G401 (cell line): Measurements from ENCODE around the gene CASTOR2. TPM values are rescaled to one million over a fixed set of nuclear protein-coding genes. Genes with fewer than 3 reads are reported as not detected.
"Not testable (repeated sequence)": the region's sequence is repeated elsewhere in the genome, so short reads cannot be mapped to it uniquely, and the experiment has no call there.

Experiments used
- DNase-seq: peaks from one replicate; pipeline ENCODE4 v3.0.0-alpha.2; 2015; ENCODE audit warnings: low spot score
- in situ Hi-C: cut with HindIII; loops from 2 replicates; pipeline ENCODE4 v1.10.0; 2016; ENCODE audit warnings: low sequenced_read_pairs, mixed read lengths
- total RNA-seq: library from RNA; depleted of rRNA; stranded (reverse); fragments of >200 nt; shearing (Covaris generic); gene quantifications from 2 replicates; pipeline ENCODE4 v1.2.3, GENCODE V29; 2014; rRNA removed

Gene CASTOR2
- 4.0 and 5.0 TPM in 2 replicates for total RNA-seq

GRCh38 chr7:74964511-74965119 is at the start of gene CASTOR2:
TSS of gene CASTOR2 (plus strand) at chr7:74964705. CDS start at chr7:74964986, 281 bp downstream.
- in situ Hi-C loops, DNase-seq: not testable (repeated sequence)

- DNase-seq, in situ Hi-C loops: not testable (repeated sequence)
Measured at GRCh38 chr7:74922321-74922890, 42.1 kb upstream of the CASTOR2 start.

- in situ Hi-C loops, DNase-seq: not testable (repeated sequence)
Measured at GRCh38 chr7:74923644-74924043, 40.9 kb upstream of the CASTOR2 start.

- DNase-seq, in situ Hi-C loops: not testable (repeated sequence)
Measured at GRCh38 chr7:74926968-74927367, 37.5 kb upstream of the CASTOR2 start.

GRCh38 chr7:74931563-74932328 is 32.8 kb upstream of the CASTOR2 start:
- DNase-seq, in situ Hi-C loops: not testable (repeated sequence)

- in situ Hi-C loops, DNase-seq: not testable (repeated sequence)
Measured at GRCh38 chr7:74939429-74939828, 25.1 kb upstream of the CASTOR2 start.

- DNase-seq, in situ Hi-C loops: not testable (repeated sequence)
Measured at GRCh38 chr7:74941302-74942069, 23.0 kb upstream of the CASTOR2 start.

GRCh38 chr7:74943923-74944322 is 20.6 kb upstream of the CASTOR2 start:
- in situ Hi-C loops, DNase-seq: not testable (repeated sequence)

- DNase-seq, in situ Hi-C loops: not testable (repeated sequence)
Measured at GRCh38 chr7:74947741-74948140, 16.8 kb upstream of the CASTOR2 start.

- in situ Hi-C loops, DNase-seq: not testable (repeated sequence)
Measured at GRCh38 chr7:74953774-74954173, 10.7 kb upstream of the CASTOR2 start.

- in situ Hi-C loops, DNase-seq: not testable (repeated sequence)
Measured at GRCh38 chr7:74958328-74958727, 6.2 kb upstream of the CASTOR2 start.

- DNase-seq, in situ Hi-C loops: not testable (repeated sequence)
Measured at GRCh38 chr7:74963704-74964510, 598 bp upstream of the CASTOR2 start.

GRCh38 chr7:74966208-74966854 is 1.8 kb downstream of the CASTOR2 start:
- DNase-seq, in situ Hi-C loops: not testable (repeated sequence)

GRCh38 chr7:74966909-74967308 is 2.4 kb downstream of the CASTOR2 start:
- in situ Hi-C loops, DNase-seq: not testable (repeated sequence)

- DNase-seq, in situ Hi-C loops: not testable (repeated sequence)
Measured at GRCh38 chr7:74971431-74971830, 6.9 kb downstream of the CASTOR2 start.

GRCh38 chr7:74972377-74972776 is 7.9 kb downstream of the CASTOR2 start:
- in situ Hi-C loops, DNase-seq: not testable (repeated sequence)

- DNase-seq, in situ Hi-C loops: not testable (repeated sequence)
Measured at GRCh38 chr7:74975959-74976358, 11.5 kb downstream of the CASTOR2 start.

- DNase-seq, in situ Hi-C loops: not testable (repeated sequence)
Measured at GRCh38 chr7:74977523-74977922, 13.0 kb downstream of the CASTOR2 start.
